Suprapubic skin (tissue), 4 donors: ENCODE data around the gene KSR2. TPM values are rescaled to one million over a fixed set of nuclear protein-coding genes. Genes with fewer than 3 reads are reported as not detected.

Experiments used
- DNase-seq, 2 donors: peaks; one replicate each; pipeline ENCODE4 v3.0.0-alpha.2; 2019; ENCODE audit warnings: low spot score in 2 of 2
- H3K27ac ChIP-seq: fragments of 200-600 bp; sonication (generic); one replicate; pipeline ENCODE4 v1.5.1; 2019
- H3K27me3 ChIP-seq: fragments of 200-600 bp; sonication (generic); one replicate; pipeline ENCODE4 v1.5.1; 2019
- H3K36me3 ChIP-seq: fragments of 200-600 bp; sonication (generic); one replicate; pipeline ENCODE4 v1.5.1; 2019
- H3K4me1 ChIP-seq: fragments of 200-600 bp; sonication (generic); one replicate; pipeline ENCODE4 v1.5.1; 2019
- H3K4me3 ChIP-seq: fragments of 200-600 bp; sonication (generic); one replicate; pipeline ENCODE4 v1.5.1; 2019; ENCODE audit warnings: mild to moderate bottlenecking
- H3K9me3 ChIP-seq: fragments of 200-600 bp; sonication (generic); one replicate; pipeline ENCODE4 v1.5.1; 2019
- EP300 ChIP-seq: sonication (generic); formaldehyde crosslinking; IDR thresholded peaks from one replicate; pipeline ENCODE4 v1.6.1; 2017; ENCODE audit warnings: antibody characterized with exemption
- POLR2A ChIP-seq, 2 donors: fragments of 450-650 bp; IDR thresholded peaks; one replicate each; pipeline ENCODE4 v1.6.1; 2017; ENCODE audit warnings: antibody characterized with exemption in 2 of 2, mild to moderate bottlenecking in 2 of 2, moderate library complexity in 2 of 2
- POLR2AphosphoS5 ChIP-seq, 3 donors: sonication (generic); formaldehyde crosslinking; IDR thresholded peaks; one replicate each; pipeline ENCODE4 v1.6.1; 2017; ENCODE audit warnings: antibody characterized with exemption in 3 of 3
- WGBS: methylation state at CpG from one replicate; pipeline ENCODE4 v1.1.5; 2018; 5-methylcytosine and 5-hydroxymethylcytosine counted together
- total RNA-seq, 4 donors: library from RNA; depleted of rRNA; stranded (reverse); fragments of >200 nt; gene quantifications; one replicate each; pipeline ENCODE4 v1.1.0, GENCODE V29; 2016
- TF ChIP-seq, protein P1 (sequence below), 2 donors: fragments of 200-600 bp in 1 of 2; fragments of 450-650 bp in 1 of 2; sonication (generic) in 1 of 2; IDR thresholded peaks; one replicate each; pipeline ENCODE4 v1.5.1; 2016 to 2019; ENCODE audit warnings: antibody characterized with exemption in 2 of 2, mild to moderate bottlenecking in 1 of 2, moderate library complexity in 1 of 2

The KSR2 gene
- total RNA-seq, 4 donors from 2014 or later = 0.24 to 0.39 (median 0.38) TPM; not detected in 1

DNA sequence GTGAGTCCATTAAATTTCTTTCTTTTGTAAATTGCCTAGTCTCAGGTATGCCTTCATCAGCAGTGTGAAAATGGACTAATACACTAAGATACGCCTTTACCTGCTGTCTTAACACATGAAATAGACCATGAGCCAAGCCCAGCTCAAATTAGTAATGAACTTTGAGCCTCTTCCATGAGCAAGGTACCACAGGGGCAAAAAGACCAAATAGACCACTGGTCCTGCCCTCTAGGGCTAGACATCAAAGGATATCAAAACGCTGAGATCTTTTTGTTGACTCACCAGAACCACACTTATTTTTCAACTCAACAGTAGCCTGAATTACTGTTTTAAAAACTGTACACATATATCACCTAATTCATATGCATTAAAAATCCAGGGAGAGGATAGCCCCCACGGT, 469.9 kb downstream of the KSR2 start:
- Histone ChIP-seq H3K27me3 (peaks cover 2% of the 10 kb centered on the region), H3K9me3 (no peaks in the 10 kb centered on the region), H3K36me3 (no peaks in the 10 kb centered on the region), H3K4me1 (no peaks in the 10 kb centered on the region), H3K27ac (no peak overlapping the region), H3K4me3 (no peak overlapping the region)
- DNase-seq = no peak
- 75% methylated on average over 3 of the region's 3 CpGs for WGBS
- no peak for TF ChIP-seq POLR2AphosphoS5 (IDR thresholded peaks at IDR 0.05)
- no peak for TF ChIP-seq EP300
- TF ChIP-seq, protein P1, sequence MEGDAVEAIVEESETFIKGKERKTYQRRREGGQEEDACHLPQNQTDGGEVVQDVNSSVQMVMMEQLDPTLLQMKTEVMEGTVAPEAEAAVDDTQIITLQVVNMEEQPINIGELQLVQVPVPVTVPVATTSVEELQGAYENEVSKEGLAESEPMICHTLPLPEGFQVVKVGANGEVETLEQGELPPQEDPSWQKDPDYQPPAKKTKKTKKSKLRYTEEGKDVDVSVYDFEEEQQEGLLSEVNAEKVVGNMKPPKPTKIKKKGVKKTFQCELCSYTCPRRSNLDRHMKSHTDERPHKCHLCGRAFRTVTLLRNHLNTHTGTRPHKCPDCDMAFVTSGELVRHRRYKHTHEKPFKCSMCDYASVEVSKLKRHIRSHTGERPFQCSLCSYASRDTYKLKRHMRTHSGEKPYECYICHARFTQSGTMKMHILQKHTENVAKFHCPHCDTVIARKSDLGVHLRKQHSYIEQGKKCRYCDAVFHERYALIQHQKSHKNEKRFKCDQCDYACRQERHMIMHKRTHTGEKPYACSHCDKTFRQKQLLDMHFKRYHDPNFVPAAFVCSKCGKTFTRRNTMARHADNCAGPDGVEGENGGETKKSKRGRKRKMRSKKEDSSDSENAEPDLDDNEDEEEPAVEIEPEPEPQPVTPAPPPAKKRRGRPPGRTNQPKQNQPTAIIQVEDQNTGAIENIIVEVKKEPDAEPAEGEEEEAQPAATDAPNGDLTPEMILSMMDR (IDR thresholded peaks at IDR 0.05) = no peak
- no peak for TF ChIP-seq POLR2A (IDR thresholded peaks at IDR 0.05)

DNA sequence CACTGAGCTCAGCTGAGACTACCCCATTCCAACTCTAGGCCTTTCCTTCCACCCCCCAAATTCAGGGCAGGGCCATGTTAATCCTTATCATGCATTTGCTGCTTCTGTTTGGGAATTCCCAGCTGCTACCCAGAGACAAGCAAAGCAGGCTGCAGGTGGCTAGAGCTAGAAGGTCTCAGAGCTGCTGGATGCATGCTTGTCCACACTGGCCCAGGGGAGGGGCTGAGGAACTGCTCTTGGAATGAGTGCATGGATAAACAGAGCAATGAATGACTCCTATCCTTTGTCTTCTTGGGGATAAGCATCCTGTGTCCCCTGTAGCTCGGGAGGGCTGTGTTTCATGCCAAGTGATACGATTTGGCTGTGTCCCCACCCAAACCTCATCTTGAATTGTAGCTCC, 470.5 kb downstream of the KSR2 start:
- 34% methylated on average over 2 of the region's 2 CpGs for WGBS
- Histone ChIP-seq H3K9me3 (no peaks in the 10 kb centered on the region), H3K36me3 (no peaks in the 10 kb centered on the region), H3K4me1 (no peaks in the 10 kb centered on the region), H3K4me3 (no peak overlapping the region), H3K27ac (no peak overlapping the region), H3K27me3 (peaks cover 2% of the 10 kb centered on the region)
- DNase-seq = no peak
- TF ChIP-seq POLR2AphosphoS5 (IDR thresholded peaks at IDR 0.05) = no peak
- TF ChIP-seq EP300 = no peak
- TF ChIP-seq POLR2A (IDR thresholded peaks at IDR 0.05) = no peak
- TF ChIP-seq, protein P1 (IDR thresholded peaks at IDR 0.05) = no peak

DNA sequence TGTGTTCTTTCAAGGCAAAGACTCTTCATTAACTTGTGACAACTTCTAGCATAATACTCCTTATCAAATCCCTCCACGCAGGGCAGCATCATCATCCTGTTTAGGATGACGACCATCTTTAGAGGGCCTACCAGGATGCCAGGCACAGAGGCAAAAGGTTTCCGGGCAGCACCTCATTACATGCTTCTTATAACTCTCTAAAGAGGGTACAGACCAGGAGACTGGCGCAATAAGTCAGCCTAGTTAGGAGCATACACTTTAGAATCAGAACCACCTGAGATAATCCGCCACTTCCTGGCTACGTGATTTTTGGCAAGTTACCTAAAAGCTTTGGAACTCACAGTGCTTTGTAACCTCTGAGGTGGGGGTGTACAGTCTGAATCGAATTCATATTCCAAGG, 471.4 kb downstream of the KSR2 start:
- TF ChIP-seq EP300 (no peak), POLR2AphosphoS5 (IDR thresholded peaks at IDR 0.05) (no peak), POLR2A (IDR thresholded peaks at IDR 0.05) (no peak)
- TF ChIP-seq, protein P1 (IDR thresholded peaks at IDR 0.05) = no peak
- H3K27ac ChIP-seq = no peak overlapping the region
- 73% methylated on average over 7 of the region's 7 CpGs for WGBS
- no peaks in the 10 kb centered on the region for H3K9me3 ChIP-seq
- no peak for DNase-seq
- H3K36me3 ChIP-seq = no peaks in the 10 kb centered on the region
- H3K4me3 ChIP-seq = no peak overlapping the region
- H3K4me1 ChIP-seq = no peaks in the 10 kb centered on the region
- H3K27me3 ChIP-seq = peaks cover 2% of the 10 kb centered on the region

DNA sequence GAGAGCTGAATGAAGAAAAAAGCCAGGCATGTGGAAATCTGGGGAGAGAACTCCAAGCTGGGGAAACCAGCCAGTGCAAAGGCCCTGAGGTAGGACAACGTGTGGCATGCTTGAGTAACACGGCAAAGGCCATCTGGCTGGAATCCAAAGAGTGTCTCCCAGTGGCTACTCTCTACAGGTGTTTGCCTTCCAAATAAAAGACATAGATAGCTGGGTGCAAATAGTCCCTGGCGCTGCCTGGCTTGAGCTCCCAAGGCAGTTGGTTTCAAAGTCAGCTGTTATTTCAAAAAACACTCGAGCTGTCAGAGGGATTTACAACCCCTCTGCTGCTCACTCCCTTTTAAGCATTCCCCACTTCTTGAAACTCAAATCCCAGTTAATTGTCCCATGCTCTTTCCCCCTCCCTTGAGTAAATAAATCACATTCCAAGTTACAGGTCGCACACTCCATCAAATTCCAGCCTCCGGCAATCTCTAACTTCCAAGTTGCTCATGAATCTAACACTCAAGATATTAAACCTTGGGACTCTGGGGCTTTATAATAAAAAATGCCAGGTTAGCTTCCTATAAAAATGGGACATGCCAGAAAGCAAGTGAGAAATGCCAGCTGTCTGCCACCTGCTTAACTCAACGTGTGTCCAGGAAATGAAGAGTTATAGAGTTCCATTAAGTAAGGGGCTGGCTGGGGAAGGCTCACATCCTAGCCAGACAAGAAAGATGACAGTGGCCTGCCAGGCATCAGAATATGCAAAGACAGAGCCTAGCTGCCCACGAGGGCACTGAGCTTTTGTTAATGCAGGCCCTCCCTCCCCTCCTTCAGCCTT, 473.7 kb downstream of the KSR2 start:
- Histone ChIP-seq H3K27ac (no peak overlapping the region), H3K36me3 (no peaks in the 10 kb centered on the region), H3K4me3 (no peak overlapping the region), H3K9me3 (no peaks in the 10 kb centered on the region), H3K27me3 (no peaks in the 10 kb centered on the region), H3K4me1 (no peaks in the 10 kb centered on the region)
- WGBS = 32% methylated on average over 8 of the region's 8 CpGs
- no peak for DNase-seq
- TF ChIP-seq EP300 (no peak), POLR2AphosphoS5 (IDR thresholded peaks at IDR 0.05) (no peak), POLR2A (IDR thresholded peaks at IDR 0.05) (no peak)
- TF ChIP-seq, protein P1 (IDR thresholded peaks at IDR 0.05) = no peak

- Histone ChIP-seq H3K4me3 (no peak overlapping the region), H3K27ac (no peak overlapping the region), H3K4me1 (no peaks in the 10 kb centered on the region), H3K9me3 (no peaks in the 10 kb centered on the region), H3K36me3 (no peaks in the 10 kb centered on the region), H3K27me3 (no peaks in the 10 kb centered on the region)
- WGBS = 97% methylated on average over 7 of the region's 7 CpGs
- TF ChIP-seq POLR2AphosphoS5 (IDR thresholded peaks at IDR 0.05) (no peak), EP300 (no peak), POLR2A (IDR thresholded peaks at IDR 0.05) (no peak)
- TF ChIP-seq, protein P1 (IDR thresholded peaks at IDR 0.05) = no peak
- no peak for DNase-seq
These were observed 477.1 kb downstream of the KSR2 start for GRCh38 chr12:117491711-117492110.
